ENCODE results near the gene SFTPD.
"Not testable (repeated sequence)": the region's sequence is repeated elsewhere in the genome, so short reads cannot be mapped to it uniquely, and the experiment has no call there.

SFTPD gene

DNA sequence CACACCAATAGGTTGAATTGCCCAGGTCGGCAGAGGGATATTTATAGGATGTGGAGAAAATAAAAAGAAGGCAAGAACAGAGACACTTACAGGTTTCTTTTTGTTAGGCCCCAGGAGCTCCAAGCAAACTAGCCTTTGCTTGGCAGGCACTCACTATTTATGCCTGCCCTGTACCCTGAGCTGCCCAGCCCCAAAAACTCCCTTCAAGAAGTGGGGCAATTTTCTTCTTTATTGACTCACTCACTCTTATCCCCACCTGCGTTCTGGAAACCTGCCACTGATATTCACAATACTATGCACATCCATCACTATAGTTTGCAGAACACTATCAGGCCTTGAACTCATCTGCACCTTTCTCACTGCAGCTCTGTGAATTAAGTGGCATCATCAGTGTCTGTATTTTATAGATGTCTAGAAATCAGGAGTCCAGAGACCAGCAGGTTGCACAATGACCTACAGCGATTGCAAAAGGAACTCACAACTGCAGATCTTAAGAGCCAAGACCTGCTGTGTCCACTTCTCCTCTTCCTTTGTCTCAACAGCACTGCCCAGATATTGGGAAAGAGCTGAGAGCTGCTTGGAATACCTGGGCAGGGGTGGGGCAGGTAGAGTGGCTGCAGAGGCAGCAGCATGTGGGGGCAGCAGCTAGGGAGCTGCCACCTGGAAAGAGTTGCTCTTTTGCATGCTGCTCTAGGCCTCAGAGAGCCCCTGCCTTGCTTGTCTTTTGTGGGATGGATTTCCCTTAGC, at the start of gene SFTPD:
Gene SFTPD (minus strand): TSS at position 130 of the 747 bp plus-strand sequence. CDS start 2,446 bp downstream, outside the sequence.
- Mint-ChIP-seq H3K9me3 (peaks cover 19% of the 10 kb centered on the region), H3K4me3 (no peak within 1 kb of the TSS), H3K4me1 (no peaks in the 10 kb centered on the region), H3K27me3 (no peaks in the 10 kb centered on the region), H3K27ac (no peak within 1 kb of the TSS), H3K36me3 (ENCODE audit: low read depth) (no peaks in the 10 kb centered on the region)
- ATAC-seq (no peak), DNase-seq (no peak)

DNA sequence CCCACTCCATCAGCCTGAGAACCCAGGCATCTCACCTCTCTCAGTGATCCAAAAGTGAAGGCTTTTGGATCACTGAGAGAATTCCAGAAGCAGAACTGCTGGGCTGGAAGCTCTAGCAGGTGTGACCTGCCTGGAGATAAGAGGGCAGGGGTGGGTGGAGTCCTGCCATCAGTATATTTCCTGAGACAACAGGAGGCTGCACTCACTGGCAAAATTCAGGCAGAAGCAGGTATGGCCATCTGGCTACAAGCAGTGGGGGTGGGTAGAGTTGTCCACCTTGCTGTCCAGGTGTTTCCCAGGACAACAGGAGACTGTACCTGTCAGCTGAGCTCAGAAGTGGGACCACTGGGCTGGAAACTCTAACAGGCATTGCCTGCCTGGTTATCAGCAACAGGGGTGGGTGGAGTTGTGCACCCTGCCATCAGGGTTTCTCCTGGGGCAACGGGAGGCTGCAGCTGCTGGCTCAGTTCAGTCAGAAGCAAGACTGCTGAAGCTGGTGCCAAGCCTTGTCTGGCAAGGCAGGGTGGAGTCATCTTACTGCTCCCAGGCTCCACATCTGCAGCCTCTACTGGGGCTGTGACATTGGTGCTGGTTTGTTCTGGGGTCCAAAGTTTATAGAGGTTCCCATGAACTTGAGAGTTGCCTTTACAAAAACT, 47.2 kb upstream of the SFTPD start:
- no peak for DNase-seq
- Mint-ChIP-seq H3K4me3 (no peak overlapping the region), H3K4me1 (no peaks in the 10 kb centered on the region), H3K27me3 (peaks cover 18% of the 10 kb centered on the region), H3K9me3 (peaks cover 5% of the 10 kb centered on the region), H3K27ac (no peak overlapping the region), H3K36me3 (ENCODE audit: low read depth) (no peaks in the 10 kb centered on the region)
- ATAC-seq, result no peak

DNA sequence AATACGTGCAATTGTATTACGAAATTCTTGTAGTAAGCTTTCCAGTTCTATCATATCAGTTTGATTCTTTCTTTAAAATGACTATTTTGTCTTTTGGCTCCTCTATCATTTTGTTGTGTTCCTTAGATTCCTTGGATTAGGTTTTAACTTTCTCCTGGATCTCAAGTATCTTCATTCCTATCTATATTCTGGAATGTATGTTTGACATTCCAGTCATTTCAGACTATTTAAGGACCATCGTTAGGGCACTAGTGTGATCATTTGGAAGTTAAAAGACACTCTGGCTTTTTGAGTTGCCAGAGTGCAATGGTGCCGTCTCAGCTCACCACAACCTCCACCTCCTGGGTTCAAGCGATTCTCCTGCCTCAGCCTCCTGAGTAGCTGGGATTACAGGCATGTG, 45.7 kb upstream of the SFTPD start:
- Mint-ChIP-seq H3K4me3 (no peak overlapping the region), H3K36me3 (ENCODE audit: low read depth) (peaks cover 4% of the 10 kb centered on the region), H3K27ac (no peak overlapping the region), H3K9me3 (peaks cover 18% of the 10 kb centered on the region), H3K27me3 (peaks cover 16% of the 10 kb centered on the region), H3K4me1 (no peaks in the 10 kb centered on the region)
- ATAC-seq (no peak), DNase-seq (no peak)

DNA sequence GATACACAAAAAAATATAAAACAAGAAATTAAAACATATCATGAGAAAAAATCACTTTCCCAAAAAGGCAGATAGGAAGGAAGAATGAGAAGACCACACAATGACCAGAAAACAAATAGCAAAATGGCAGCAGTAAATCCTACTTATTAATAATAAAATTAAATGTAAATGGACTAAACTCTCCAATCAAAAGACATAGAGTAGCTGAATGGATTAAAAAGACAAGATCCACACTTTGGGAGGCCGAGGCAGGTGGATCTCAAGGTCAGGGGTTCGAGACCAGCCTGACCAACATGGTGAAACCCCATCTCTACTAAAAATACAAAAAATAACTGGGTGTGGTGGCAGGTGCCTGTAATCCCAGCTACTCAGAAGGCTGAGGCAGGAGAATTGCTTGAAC, 39.3 kb upstream of the SFTPD start:
- H3K27ac Mint-ChIP-seq; H3K36me3 Mint-ChIP-seq (ENCODE audit: low read depth); H3K4me3 Mint-ChIP-seq; ATAC-seq; DNase-seq: not testable (repeated sequence)
- peaks cover 26% of the 10 kb centered on the region for H3K4me1 Mint-ChIP-seq
- H3K27me3 Mint-ChIP-seq, result peaks cover 20% of the 10 kb centered on the region
- peaks cover 26% of the 10 kb centered on the region for H3K9me3 Mint-ChIP-seq

DNA sequence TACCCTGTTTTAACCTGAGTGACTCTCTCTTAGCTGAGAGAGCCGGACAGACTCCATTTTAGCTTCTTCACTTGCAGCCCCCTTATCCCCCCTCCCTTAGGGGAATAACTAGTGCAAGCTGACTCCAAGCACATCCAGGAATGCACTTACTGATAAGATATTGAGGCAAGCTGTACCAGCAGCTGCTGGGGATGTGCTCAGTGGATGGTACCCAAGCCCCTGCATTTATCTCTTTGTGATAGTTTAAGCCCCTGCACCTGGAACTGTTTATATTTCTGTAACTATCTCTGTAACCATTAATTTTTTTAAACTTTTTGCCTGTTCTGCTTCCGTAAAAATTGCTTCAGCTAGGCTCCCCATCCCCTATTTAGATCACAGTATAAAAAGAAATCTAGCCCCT, 37.8 kb upstream of the SFTPD start:
- Mint-ChIP-seq H3K4me1 (peaks cover 28% of the 10 kb centered on the region), H3K27me3 (peaks cover 28% of the 10 kb centered on the region), H3K9me3 (peaks cover 21% of the 10 kb centered on the region)
- ATAC-seq; H3K4me3 Mint-ChIP-seq; H3K27ac Mint-ChIP-seq; H3K36me3 Mint-ChIP-seq (ENCODE audit: low read depth); DNase-seq: not testable (repeated sequence)

DNA sequence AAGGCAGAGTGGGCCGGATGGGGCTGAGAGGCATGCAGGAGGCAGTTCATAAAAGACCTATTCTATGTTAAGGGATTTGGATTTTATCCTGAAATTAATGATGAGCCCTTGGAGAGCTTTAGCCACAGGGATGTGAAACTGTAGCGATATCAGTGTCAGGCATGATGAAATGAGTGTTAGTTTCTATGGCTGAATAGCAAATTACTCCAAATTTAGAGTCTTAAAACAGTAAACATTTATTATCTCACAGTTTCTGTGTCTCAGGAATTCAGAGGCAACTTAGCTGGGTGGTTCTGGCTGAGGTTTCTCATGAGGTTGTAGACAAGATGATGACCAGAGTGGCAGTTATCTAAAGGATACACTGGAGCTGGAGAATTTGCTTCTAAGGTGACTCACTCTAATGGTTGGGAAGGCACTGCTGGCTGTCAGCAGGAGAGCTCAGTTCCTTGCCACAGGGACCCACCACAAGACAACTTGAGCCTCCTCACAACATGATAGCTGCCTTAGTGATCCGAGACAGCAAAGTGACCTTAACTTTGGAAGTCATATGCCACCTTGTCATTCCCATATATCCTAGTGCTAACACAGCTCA, 36.7 kb upstream of the SFTPD start:
- DNase-seq (no peak), ATAC-seq (no peak)
- Mint-ChIP-seq H3K36me3 (ENCODE audit: low read depth) (peaks cover 4% of the 10 kb centered on the region), H3K4me3 (peak overlapping the region; percentile 0), H3K9me3 (peaks cover 17% of the 10 kb centered on the region), H3K4me1 (peaks cover 31% of the 10 kb centered on the region), H3K27me3 (peaks cover 36% of the 10 kb centered on the region), H3K27ac (peak overlapping the region; percentile 16)

DNA sequence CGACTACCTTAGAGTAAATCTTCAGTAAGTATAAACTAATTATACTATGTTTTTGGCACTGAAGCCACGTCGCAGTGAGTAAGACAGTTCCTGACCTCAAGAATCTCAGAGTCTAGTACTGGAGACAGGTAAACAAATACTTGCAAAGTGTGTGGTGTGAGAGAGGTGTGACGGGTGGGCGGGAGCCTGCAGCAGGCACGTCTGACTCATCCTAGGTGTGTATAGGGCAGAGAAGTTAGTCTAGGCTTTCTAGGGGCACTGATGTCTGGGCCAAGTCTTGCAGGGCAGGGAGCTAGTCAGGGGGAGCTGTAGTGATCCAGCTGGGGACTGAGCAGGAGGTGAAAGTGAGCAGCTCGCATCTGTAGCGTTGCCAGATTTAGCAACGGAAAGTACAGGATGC, 35.9 kb upstream of the SFTPD start:
- DNase-seq (peak; percentile 48), ATAC-seq (peak; percentile 92)
- Mint-ChIP-seq H3K4me3 (no peak overlapping the region), H3K27me3 (peaks cover 43% of the 10 kb centered on the region), H3K9me3 (peaks cover 11% of the 10 kb centered on the region), H3K36me3 (ENCODE audit: low read depth) (no peaks in the 10 kb centered on the region), H3K4me1 (peaks cover 31% of the 10 kb centered on the region), H3K27ac (peak overlapping the region; percentile 8)

DNA sequence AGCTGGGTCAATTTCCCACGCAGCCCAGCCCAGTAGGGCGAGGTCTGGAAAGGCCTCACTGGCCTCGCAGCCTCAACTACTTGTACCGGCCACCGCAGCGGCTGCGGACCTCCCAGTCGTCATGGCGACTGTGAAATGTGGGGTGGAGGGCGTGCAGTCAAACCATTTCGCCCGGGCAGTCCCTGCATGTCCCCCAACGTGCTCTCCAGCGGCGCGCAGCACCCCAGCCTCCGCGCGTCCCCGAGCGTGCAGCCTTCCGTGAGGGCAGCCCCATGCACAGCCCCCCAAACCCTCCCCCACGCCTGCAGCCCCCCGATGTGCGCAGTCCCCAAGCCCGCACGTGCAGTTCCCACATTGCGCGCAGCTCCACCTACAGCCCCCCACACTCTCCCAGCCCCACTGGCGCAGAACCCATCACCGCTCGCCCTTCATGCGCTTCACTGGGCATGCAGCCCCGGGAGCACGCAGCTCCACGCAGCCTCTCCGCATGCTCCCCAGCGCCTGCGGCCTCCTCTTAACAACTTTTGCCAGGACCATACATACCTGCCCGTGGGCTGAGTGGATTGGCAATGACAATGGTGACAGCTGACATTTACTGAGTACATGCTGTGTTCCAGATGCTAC, 34.5 kb upstream of the SFTPD start:
- Mint-ChIP-seq H3K4me1 (peaks cover 31% of the 10 kb centered on the region), H3K4me3 (no peak overlapping the region), H3K27me3 (peaks cover 54% of the 10 kb centered on the region), H3K27ac (no peak overlapping the region), H3K36me3 (ENCODE audit: low read depth) (no peaks in the 10 kb centered on the region), H3K9me3 (no peaks in the 10 kb centered on the region)
- DNase-seq (no peak), ATAC-seq (no peak)

DNA sequence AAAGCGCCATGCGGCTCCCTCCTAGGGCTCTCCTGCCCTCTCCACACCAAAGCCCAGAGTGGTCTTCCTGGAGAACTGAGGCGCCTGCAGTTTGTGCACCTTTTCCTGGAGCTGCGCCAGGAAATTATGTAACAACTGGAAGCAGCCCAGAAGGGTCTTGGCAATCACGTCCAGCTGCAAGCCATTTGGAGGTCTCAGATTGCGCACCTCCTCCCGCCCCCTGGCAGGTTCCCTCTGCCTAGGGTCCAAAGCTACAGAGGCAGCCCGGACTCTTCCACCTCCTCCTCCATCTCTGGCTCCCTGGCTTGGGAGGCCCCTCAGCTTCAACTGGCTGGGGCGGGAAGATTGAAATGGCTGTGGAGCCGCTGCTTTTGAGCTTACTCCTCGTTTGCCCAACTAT, 34.0 kb upstream of the SFTPD start:
- Mint-ChIP-seq H3K27ac (no peak overlapping the region), H3K4me1 (peaks cover 31% of the 10 kb centered on the region), H3K9me3 (no peaks in the 10 kb centered on the region), H3K27me3 (peaks cover 56% of the 10 kb centered on the region), H3K4me3 (no peak overlapping the region), H3K36me3 (ENCODE audit: low read depth) (no peaks in the 10 kb centered on the region)
- DNase-seq (no peak), ATAC-seq (no peak)

DNA sequence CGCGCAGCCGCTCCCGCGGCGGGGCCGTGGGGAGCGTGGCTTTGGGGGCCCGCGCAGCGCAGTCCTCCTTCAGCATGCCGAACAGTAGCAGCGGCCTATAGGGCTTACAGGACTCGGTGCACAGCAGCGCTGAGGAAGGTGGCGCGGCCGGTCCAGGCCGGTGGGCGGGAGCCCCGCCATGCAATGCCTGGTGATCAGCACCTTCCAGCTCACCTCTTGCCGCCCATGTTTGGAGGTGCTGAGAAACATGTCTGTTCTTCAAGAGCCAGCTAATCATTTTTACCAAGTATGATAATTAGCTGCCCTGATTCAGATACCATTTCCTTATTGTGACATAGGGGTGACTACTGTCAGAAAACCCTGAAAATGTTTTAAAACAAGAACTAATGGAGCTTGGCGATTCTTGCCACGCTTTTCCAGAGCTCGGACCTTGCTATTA, 33.5 kb upstream of the SFTPD start:
- Mint-ChIP-seq H3K27me3 (peaks cover 61% of the 10 kb centered on the region), H3K4me1 (peaks cover 31% of the 10 kb centered on the region), H3K9me3 (no peaks in the 10 kb centered on the region), H3K4me3 (no peak overlapping the region), H3K36me3 (ENCODE audit: low read depth) (no peaks in the 10 kb centered on the region), H3K27ac (no peak overlapping the region)
- DNase-seq, result peak; percentile 5
- ATAC-seq, result no peak

DNA sequence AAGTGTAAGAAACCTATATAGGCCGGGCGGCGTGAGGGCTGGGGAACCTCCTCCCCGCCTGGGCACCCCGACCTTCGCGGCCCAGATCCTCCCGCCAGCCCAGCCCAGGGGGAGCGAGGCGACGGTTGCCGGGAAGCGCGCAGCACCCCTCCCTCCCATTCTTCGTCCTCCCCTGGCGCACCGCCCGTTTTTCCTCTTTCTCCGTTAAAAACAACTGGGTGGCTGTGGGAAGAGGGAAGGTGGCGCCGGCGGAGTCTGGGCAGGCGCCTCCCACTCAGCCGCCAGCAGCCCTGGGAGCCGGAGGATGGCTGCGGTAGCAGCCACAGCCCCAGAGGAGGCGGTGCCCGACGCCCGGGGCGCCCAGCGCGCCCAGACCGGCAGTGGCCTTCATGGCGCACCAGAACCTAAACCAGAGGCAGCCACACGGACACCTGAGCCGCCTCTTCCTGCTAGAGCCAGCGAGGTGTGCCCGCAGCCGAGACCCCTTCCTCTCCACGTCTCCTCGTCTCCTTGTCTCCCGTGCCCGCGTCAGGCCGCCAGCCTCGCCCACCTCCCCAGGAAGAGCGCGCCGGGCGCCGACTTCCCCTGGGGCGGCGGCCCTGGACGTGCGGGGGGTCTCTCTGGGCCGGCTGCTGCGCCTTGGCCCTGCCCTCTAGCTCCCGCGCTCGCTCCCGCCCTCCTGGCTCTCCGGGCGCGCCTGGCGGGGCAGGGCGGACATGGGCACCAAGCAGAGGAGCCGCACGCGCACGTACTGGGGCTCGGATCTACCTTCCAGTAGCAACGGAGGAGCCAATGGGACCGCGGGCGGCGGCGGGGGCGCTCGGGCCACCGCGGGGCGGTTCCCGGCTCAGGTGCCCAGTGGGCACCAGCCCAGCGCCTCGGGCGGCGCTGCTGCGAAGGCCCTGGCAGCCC, 32.8 kb upstream of the SFTPD start:
- Mint-ChIP-seq H3K27ac (no peak overlapping the region), H3K4me1 (peaks cover 31% of the 10 kb centered on the region), H3K4me3 (peak overlapping the region; percentile 61), H3K9me3 (no peaks in the 10 kb centered on the region), H3K27me3 (peaks cover 61% of the 10 kb centered on the region), H3K36me3 (ENCODE audit: low read depth) (no peaks in the 10 kb centered on the region)
- DNase-seq (peak; percentile 25), ATAC-seq (peak; percentile 39)

DNA sequence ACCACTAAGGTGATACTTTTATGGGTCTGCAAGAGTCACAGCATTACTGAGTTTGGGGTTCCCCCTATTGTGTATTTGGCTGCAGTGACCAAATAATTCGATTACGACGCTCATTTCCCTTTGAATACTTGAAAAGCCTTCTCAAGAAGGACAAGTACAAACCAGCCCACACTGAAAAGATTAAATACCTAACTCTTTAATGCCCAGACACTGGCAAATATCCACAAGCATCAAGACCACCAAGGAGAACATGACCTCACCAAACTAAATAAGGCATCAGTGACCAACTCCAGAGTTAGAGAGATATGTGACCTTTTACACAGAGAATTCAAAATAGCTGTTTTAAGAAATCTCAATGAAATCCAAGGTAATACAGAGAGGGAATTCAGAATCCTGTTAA, 31.8 kb upstream of the SFTPD start:
- Mint-ChIP-seq H3K27ac (no peak overlapping the region), H3K36me3 (ENCODE audit: low read depth) (no peaks in the 10 kb centered on the region), H3K4me1 (peaks cover 22% of the 10 kb centered on the region), H3K4me3 (peak overlapping the region; percentile 61), H3K27me3 (peaks cover 59% of the 10 kb centered on the region), H3K9me3 (no peaks in the 10 kb centered on the region)
- DNase-seq (no peak), ATAC-seq (no peak)

DNA sequence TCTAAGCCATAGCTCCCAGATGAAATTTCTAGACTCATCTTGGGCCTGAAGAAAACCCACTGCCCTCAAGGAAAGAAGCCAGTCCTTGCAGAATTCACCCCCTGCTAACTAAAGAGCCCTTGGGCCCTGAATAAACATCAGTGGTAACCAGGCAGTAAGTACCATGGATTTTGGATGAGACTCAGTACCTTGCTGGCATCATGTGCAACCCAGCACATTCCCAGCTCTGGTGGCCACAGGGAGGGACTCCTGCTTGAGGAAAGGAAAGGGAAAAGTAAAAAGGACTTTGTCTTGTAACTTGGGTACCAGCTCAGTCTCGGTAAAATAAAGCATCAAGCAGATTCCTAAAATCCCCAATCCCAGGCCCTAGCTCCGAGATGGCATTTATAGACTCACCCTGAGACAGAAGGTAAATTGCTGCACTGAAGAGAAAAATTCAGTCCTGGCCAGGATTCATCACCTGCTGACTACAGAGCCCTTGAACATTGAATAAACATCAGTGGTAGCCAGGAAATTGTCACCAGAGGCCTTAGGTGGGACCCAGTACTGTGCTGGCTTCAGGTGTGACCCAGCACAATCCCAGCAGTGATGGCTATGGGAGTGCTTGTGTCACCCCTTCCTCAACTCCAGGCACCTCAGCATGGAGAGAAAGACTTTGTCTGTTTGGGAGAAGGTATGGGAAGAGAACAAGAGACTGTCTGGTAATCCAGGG, 31.2 kb upstream of the SFTPD start:
- DNase-seq (no peak), ATAC-seq (no peak)
- H3K27ac Mint-ChIP-seq, result no peak overlapping the region
- peaks cover 16% of the 10 kb centered on the region for H3K4me1 Mint-ChIP-seq
- no peak overlapping the region for H3K4me3 Mint-ChIP-seq
- peaks cover 60% of the 10 kb centered on the region for H3K27me3 Mint-ChIP-seq
- no peaks in the 10 kb centered on the region for H3K9me3 Mint-ChIP-seq
- H3K36me3 Mint-ChIP-seq (ENCODE audit: low read depth), result no peaks in the 10 kb centered on the region

All from activated naive CD8-positive, alpha-beta T cell treated with anti-CD3 and anti-CD28 coated beads, Interleukin-2, amount 50 U/mL, for 24 hours (primary cell).